Measurements from ENCODE around the gene SLIT1.

The SLIT1 gene

DNA sequence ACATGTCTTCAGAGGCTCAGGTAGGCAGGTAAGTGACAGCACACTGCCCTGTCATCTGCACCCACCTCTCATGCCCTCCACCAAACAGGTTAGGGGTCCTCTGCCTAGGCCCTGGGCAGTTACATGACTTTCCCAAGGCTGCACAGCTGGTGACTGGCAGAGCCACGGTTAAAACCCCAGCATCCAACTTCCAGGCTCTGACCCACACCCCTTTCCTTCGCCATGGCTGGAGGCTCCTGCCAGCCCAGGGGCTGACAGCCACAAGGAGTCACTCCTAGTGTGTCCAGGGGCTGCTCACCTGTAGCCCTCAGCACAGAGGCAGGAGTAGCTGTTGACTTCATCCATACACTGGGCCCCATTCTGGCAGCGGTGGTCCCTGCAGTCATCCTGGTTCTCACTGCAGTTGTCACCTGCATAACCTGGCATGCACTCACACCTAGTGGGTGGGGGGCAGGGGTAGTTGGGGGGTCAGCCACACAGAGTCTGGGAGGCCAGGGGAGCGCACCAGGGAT, 175.0 kb downstream of the SLIT1 start:
- H3K9me3 ChIP-seq (ENCODE audit: control insufficient read depth, low read depth, low read length) = peaks cover 6% of the 10 kb centered on the region
- H3K4me3 ChIP-seq (ENCODE audit: low read length) = no peak overlapping the region
- H3K27me3 ChIP-seq (ENCODE audit: control insufficient read depth, insufficient read depth, low read length) = no peaks in the 10 kb centered on the region
- no peaks in the 10 kb centered on the region for H3K4me1 ChIP-seq (ENCODE audit: control insufficient read depth, low read depth, low read length)
- H3K9ac ChIP-seq (ENCODE audit: low read length) = no peak overlapping the region
- H3K36me3 ChIP-seq (ENCODE audit: control insufficient read depth, low read depth, low read length) = no peaks in the 10 kb centered on the region
- no peak overlapping the region for H3K27ac ChIP-seq (ENCODE audit: low read length)

DNA sequence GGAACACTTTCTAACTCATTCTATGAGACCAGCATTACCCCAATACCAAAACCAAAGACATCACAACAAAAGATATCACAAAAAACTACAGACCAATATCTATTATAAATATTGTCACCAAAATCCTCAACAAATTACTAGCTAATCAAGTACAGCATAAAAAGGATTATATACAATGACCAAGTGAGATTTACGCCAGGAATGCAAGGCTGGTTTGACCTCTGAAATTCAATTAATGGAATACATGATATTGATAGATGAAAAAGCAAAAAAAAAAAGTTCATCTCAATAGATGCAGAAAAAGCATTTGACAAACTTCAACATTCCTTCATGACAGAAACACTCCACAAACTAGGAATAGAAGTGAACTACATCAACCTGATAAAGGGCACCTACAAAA, 178.3 kb downstream of the SLIT1 start:
- Histone ChIP-seq H3K27ac (ENCODE audit: low read length) (no peak overlapping the region), H3K4me3 (ENCODE audit: low read length) (no peak overlapping the region), H3K27me3 (ENCODE audit: control insufficient read depth, insufficient read depth, low read length) (no peaks in the 10 kb centered on the region), H3K9ac (ENCODE audit: low read length) (no peak overlapping the region), H3K36me3 (ENCODE audit: control insufficient read depth, low read depth, low read length) (no peaks in the 10 kb centered on the region), H3K4me1 (ENCODE audit: control insufficient read depth, low read depth, low read length) (no peaks in the 10 kb centered on the region), H3K9me3 (ENCODE audit: control insufficient read depth, low read depth, low read length) (peaks cover 6% of the 10 kb centered on the region)

DNA sequence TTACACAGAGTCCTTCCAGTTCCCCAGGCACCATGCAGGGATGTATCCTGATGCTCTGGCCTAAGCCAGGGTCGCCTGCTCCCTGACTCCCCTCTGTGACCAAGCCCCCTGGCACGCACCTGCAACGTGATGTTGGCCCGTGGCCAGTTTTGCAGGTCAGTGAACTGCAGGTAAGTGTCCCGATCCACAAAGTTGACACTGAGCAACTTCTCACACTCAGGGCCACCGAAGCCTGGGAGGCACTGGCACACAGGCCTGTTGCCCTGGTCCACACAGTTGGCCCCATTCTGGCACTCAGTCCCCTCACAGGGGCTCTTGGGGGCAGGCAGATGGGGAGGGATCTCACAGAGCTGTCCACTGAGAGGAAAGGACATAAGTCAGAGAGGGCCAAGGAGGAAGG, 179.4 kb downstream of the SLIT1 start:
- no peak overlapping the region for H3K4me3 ChIP-seq (ENCODE audit: low read length)
- H3K4me1 ChIP-seq (ENCODE audit: control insufficient read depth, low read depth, low read length) = no peaks in the 10 kb centered on the region
- H3K27me3 ChIP-seq (ENCODE audit: control insufficient read depth, insufficient read depth, low read length) = no peaks in the 10 kb centered on the region
- H3K36me3 ChIP-seq (ENCODE audit: control insufficient read depth, low read depth, low read length) = no peaks in the 10 kb centered on the region
- H3K27ac ChIP-seq (ENCODE audit: low read length) = no peak overlapping the region
- H3K9ac ChIP-seq (ENCODE audit: low read length) = no peak overlapping the region
- H3K9me3 ChIP-seq (ENCODE audit: control insufficient read depth, low read depth, low read length) = peaks cover 6% of the 10 kb centered on the region

DNA sequence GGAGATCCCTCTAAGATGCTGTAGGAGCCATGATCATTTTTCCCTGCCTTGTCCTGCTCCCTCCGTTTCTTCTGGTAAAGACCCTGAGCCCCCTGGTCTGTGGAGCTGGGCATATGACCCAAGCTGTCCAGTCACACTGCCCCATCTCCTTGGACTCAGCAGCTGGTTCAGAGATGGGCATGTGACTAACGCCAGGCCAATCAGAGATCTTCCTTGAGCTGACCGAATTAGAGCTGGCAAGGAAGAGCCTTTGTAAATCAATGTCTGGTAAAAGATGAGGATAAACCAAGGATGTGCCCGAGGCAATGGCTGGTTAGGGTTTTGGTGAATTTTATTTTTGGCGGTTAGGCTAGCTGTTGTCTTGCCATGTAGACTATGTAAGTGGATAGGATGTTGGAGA, 180.4 kb downstream of the SLIT1 start:
- no peaks in the 10 kb centered on the region for H3K27me3 ChIP-seq (ENCODE audit: control insufficient read depth, insufficient read depth, low read length)
- H3K9ac ChIP-seq (ENCODE audit: low read length) = no peak overlapping the region
- H3K4me3 ChIP-seq (ENCODE audit: low read length) = no peak overlapping the region
- no peak overlapping the region for H3K27ac ChIP-seq (ENCODE audit: low read length)
- H3K9me3 ChIP-seq (ENCODE audit: control insufficient read depth, low read depth, low read length) = peaks cover 6% of the 10 kb centered on the region
- H3K4me1 ChIP-seq (ENCODE audit: control insufficient read depth, low read depth, low read length) = no peaks in the 10 kb centered on the region
- H3K36me3 ChIP-seq (ENCODE audit: control insufficient read depth, low read depth, low read length) = no peaks in the 10 kb centered on the region

DNA sequence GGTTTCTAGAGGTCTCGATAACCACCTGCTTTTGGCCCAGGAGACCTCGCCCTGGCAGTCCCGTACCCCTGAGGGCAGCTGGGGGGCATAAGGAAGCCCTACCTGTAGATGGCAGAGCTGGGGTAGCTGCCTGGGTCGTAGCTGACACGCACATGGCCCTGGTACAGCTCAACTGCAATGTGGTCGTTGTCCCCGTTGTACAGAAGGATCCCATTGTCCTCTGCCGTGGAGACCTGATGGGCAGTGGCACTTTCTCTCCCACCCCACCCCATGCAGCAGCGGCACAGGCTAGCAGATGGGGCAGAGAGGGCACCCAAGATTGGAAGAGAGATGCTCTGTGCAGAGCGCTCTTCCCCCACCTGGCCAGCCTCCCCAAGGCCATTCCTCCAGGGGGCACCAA, 181.2 kb downstream of the SLIT1 start:
- Histone ChIP-seq H3K9ac (ENCODE audit: low read length) (no peak overlapping the region), H3K27me3 (ENCODE audit: control insufficient read depth, insufficient read depth, low read length) (no peaks in the 10 kb centered on the region), H3K9me3 (ENCODE audit: control insufficient read depth, low read depth, low read length) (peaks cover 6% of the 10 kb centered on the region), H3K4me1 (ENCODE audit: control insufficient read depth, low read depth, low read length) (no peaks in the 10 kb centered on the region), H3K36me3 (ENCODE audit: control insufficient read depth, low read depth, low read length) (no peaks in the 10 kb centered on the region), H3K27ac (ENCODE audit: low read length) (no peak overlapping the region), H3K4me3 (ENCODE audit: low read length) (no peak overlapping the region)

DNA sequence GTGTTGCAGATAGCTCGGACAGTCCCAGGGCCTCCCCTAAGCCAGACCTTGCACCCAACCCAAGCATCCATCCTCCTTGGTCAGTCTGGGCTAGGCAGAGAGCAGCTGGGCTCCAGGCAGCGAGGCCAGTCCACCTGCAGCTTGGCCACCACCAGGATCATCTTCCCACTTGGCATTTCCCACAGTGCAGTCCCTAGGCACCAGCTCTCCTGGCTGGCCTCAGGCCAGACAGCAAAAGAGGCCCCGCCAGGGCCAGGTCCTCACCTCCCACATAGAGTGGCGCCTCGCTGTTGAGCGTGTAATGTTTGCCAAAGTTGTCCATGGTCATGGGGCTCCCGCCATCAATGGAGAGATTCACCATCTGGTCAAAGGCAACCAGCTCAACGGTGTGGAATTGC, 182.0 kb downstream of the SLIT1 start:
- Histone ChIP-seq H3K9me3 (ENCODE audit: control insufficient read depth, low read depth, low read length) (peaks cover 6% of the 10 kb centered on the region), H3K9ac (ENCODE audit: low read length) (no peak overlapping the region), H3K4me1 (ENCODE audit: control insufficient read depth, low read depth, low read length) (no peaks in the 10 kb centered on the region), H3K27ac (ENCODE audit: low read length) (no peak overlapping the region), H3K4me3 (ENCODE audit: low read length) (no peak overlapping the region), H3K27me3 (ENCODE audit: control insufficient read depth, insufficient read depth, low read length) (no peaks in the 10 kb centered on the region), H3K36me3 (ENCODE audit: control insufficient read depth, low read depth, low read length) (no peaks in the 10 kb centered on the region)

DNA sequence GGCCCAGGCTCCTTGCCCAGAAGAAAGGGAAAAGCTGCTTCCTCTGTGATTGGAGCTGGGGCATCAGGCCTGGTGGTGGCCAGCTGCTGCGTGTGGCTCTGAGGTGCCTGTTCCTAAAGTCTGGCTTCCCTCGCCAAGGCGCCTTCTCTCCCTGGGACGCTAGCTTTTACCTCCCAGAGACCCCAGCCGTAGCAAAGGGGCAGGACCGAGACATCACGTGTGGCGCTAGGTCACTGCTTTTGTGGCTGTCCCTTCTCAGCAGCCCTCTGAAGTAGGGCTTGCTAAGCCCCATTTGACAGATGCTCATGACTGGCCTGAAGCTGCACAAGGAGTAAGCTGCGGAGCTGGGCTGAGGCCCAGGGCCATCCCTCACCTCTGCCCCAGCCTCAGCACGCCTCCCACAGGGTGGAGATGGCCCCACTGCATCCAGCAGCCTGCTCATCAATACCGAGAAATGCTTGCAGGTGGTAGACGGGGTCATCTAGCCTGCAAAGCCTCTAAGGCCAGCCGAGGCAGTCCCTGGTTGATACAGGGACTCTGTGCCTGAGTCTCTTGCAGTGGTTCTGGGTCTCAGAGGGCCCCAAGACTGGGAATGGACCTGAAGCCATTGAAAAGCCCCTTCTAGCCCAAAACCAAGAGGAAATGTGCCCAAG, 182.5 kb downstream of the SLIT1 start:
- H3K9me3 ChIP-seq (ENCODE audit: control insufficient read depth, low read depth, low read length) = peaks cover 6% of the 10 kb centered on the region
- H3K27me3 ChIP-seq (ENCODE audit: control insufficient read depth, insufficient read depth, low read length) = no peaks in the 10 kb centered on the region
- H3K27ac ChIP-seq (ENCODE audit: low read length) = no peak overlapping the region
- H3K4me1 ChIP-seq (ENCODE audit: control insufficient read depth, low read depth, low read length) = no peaks in the 10 kb centered on the region
- no peak overlapping the region for H3K9ac ChIP-seq (ENCODE audit: low read length)
- H3K36me3 ChIP-seq (ENCODE audit: control insufficient read depth, low read depth, low read length) = no peaks in the 10 kb centered on the region
- H3K4me3 ChIP-seq (ENCODE audit: low read length) = no peak overlapping the region

DNA sequence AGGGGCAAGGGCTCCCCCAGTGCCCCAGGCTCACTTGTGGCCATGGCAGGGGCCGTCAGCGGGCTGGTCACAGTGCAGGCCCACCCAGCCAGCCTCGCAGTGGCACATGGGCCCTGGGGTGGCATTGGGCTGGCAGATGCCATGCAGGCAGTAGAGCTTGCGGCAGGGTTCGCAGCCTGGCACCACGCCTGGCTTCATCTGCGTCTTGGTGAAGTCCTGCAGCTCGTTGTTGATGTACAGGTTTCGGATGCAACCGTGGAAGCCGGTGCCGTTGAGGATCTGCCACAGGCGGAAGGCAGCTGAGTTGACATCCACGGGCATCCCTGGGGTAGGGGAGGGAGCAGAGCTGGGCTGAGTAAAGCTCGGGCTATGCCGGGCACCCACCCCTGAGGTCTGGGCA, 183.1 kb downstream of the SLIT1 start:
- Histone ChIP-seq H3K4me1 (ENCODE audit: control insufficient read depth, low read depth, low read length) (no peaks in the 10 kb centered on the region), H3K36me3 (ENCODE audit: control insufficient read depth, low read depth, low read length) (no peaks in the 10 kb centered on the region), H3K9ac (ENCODE audit: low read length) (no peak overlapping the region)

DNA sequence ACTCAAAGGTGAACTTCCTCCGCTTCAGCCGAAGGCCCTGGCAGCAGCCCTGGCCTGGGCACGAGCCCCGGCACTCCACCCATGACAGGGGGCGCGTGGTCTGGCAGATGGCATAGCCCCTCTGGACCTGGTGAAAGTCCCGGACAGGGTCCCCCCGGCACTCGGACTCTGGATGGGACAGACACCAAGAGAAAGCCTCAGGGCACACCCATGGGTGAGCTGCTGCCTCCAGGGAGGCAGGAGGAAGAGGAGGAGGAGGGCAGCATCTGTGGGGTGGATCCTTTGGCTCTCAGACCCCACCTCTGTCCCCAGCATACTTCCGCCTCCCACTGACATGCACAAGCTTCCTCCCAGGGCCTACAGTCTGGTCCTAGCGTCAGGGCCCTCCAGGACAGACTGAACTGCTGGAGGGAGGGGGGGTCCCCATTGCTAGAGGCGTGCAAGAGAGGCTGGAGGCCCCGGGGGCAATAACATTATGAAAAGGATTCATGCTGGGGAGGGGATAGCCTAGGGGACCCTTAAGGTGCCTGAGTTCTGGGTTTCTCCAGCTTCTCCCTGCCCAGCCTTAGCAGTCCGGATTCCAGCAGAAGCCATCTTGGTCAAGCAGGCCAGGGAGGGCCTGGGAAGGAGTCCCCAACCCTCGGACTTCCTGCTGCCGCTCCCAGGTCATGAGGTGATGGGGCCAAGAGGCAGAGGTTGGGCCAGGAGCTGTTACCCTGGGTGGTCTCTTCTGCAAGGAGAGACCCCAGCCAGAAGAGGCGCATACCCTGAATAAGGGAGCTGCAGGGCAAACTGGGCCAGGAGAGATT, 184.4 kb downstream of the SLIT1 start:
- no peak overlapping the region for H3K9ac ChIP-seq (ENCODE audit: low read length)
- no peaks in the 10 kb centered on the region for H3K9me3 ChIP-seq (ENCODE audit: control insufficient read depth, low read depth, low read length)
- no peak overlapping the region for H3K4me3 ChIP-seq (ENCODE audit: low read length)
- H3K36me3 ChIP-seq (ENCODE audit: control insufficient read depth, low read depth, low read length) = no peaks in the 10 kb centered on the region
- no peaks in the 10 kb centered on the region for H3K4me1 ChIP-seq (ENCODE audit: control insufficient read depth, low read depth, low read length)
- H3K27me3 ChIP-seq (ENCODE audit: control insufficient read depth, insufficient read depth, low read length) = no peaks in the 10 kb centered on the region
- H3K27ac ChIP-seq (ENCODE audit: low read length) = no peak overlapping the region

More for the DNA sequence above, 183.1 kb downstream of the SLIT1 start:
- no peak overlapping the region for H3K27ac ChIP-seq (ENCODE audit: low read length)
- peaks cover 5% of the 10 kb centered on the region for H3K9me3 ChIP-seq (ENCODE audit: control insufficient read depth, low read depth, low read length)
- no peaks in the 10 kb centered on the region for H3K27me3 ChIP-seq (ENCODE audit: control insufficient read depth, insufficient read depth, low read length)
- H3K4me3 ChIP-seq (ENCODE audit: low read length) = no peak overlapping the region

DNA sequence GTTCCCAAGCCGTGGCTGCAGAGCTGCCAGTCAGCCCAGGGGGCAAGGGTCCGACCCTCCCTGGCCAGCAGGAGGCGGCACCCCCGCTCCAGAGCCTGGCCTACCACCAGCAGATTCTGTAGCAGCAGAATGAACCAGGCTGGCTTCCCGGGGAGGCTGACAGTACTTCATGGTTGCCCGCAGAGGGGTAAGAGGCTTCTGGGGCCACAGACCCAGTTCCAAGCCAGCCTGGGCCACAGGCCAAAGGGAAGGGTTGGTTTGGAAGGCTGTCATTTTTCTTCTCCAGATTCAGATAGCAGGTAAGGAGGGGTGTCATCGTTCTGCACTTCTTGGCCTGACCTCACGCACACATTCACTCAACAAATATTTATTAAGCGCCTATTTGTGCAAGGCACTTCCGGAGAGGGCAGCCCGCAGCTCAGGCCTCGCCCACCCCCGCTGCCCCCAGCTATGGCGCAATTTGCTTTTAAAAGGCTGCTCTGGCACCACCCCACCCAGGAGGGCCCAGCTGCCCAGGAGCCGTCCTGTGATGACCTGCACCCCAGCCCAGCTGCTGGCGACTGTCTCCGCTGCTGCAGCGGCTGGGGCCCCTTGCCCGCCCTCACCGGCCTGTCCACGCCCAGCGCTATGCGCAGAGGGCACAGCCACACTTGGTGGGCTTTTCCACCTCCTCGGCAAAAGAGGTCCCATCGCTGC, 185.1 kb downstream of the SLIT1 start:
- Histone ChIP-seq H3K27me3 (ENCODE audit: control insufficient read depth, insufficient read depth, low read length) (no peaks in the 10 kb centered on the region), H3K36me3 (ENCODE audit: control insufficient read depth, low read depth, low read length) (no peaks in the 10 kb centered on the region), H3K27ac (ENCODE audit: low read length) (no peak overlapping the region), H3K4me1 (ENCODE audit: control insufficient read depth, low read depth, low read length) (no peaks in the 10 kb centered on the region), H3K4me3 (ENCODE audit: low read length) (no peak overlapping the region), H3K9me3 (ENCODE audit: control insufficient read depth, low read depth, low read length) (no peaks in the 10 kb centered on the region), H3K9ac (ENCODE audit: low read length) (no peak overlapping the region)

DNA sequence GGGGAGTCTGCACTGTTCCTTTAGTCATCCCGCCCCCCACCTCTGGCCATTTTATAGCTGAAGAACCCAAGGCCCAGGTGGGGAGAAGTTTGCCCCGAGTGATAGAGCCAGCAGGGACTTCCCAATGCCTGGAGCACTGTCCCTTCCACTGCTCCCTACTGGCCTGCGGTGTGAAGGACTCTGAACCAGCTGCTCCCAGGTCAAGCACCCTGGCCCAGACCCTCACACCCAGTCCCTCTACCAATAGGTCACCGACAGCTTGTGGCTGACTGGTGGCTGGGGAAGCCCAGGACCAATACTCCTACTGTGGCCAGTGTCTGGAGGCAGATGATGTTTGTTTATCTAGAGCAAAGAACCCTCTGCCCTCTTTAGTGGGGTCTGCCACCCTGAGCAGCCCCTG, 185.8 kb downstream of the SLIT1 start:
- Histone ChIP-seq H3K9me3 (ENCODE audit: control insufficient read depth, low read depth, low read length) (no peaks in the 10 kb centered on the region), H3K4me1 (ENCODE audit: control insufficient read depth, low read depth, low read length) (no peaks in the 10 kb centered on the region), H3K9ac (ENCODE audit: low read length) (no peak overlapping the region), H3K36me3 (ENCODE audit: control insufficient read depth, low read depth, low read length) (no peaks in the 10 kb centered on the region), H3K27me3 (ENCODE audit: control insufficient read depth, insufficient read depth, low read length) (no peaks in the 10 kb centered on the region), H3K4me3 (ENCODE audit: low read length) (no peak overlapping the region), H3K27ac (ENCODE audit: low read length) (no peak overlapping the region)

Measured in iPS-18a (cell line).